ENCODE results near the gene KRT77. TPM values are rescaled to one million over a fixed set of nuclear protein-coding genes. Genes with fewer than 3 reads are reported as not detected.
A peak's percentile ranks its signal among the peaks of the same experiment; 100 is the strongest.

KRT77 gene
- total RNA-seq, 2 donors from 2014 or later, result not detected

GRCh38 chr12:52686063-52686462, 17.3 kb downstream of the KRT77 start:
- H3K36me3 Mint-ChIP-seq, result no peaks in the 10 kb centered on the region
- H3K27me3 Mint-ChIP-seq, result peaks cover 10 to 24% of the 10 kb centered on the region in 2 donors
- no peak overlapping the region for H3K4me3 Mint-ChIP-seq
- H3K4me1 Mint-ChIP-seq (ENCODE audit: low read depth in 2 of 2), result peaks cover 46 to 59% of the 10 kb centered on the region in 2 donors
- H3K9me3 Mint-ChIP-seq, result no peaks in the 10 kb centered on the region
- ATAC-seq, result no peak
- H3K27ac Mint-ChIP-seq, result no peak overlapping the region
- no peak for DNase-seq (ENCODE audit: low spot score)

GRCh38 chr12:52685406-52685890, 17.9 kb downstream of the KRT77 start:
- H3K4me3 Mint-ChIP-seq, result no peak overlapping the region
- no peak for DNase-seq (ENCODE audit: low spot score)
- H3K9me3 Mint-ChIP-seq, result no peaks in the 10 kb centered on the region
- H3K27me3 Mint-ChIP-seq, result peaks cover 8 to 24% of the 10 kb centered on the region in 2 donors
- H3K4me1 Mint-ChIP-seq (ENCODE audit: low read depth in 2 of 2), result peaks cover 45 to 58% of the 10 kb centered on the region in 2 donors
- H3K36me3 Mint-ChIP-seq, result no peaks in the 10 kb centered on the region
- no peak for ATAC-seq
- no peak overlapping the region for H3K27ac Mint-ChIP-seq

GRCh38 chr12:52684431-52684830, 18.9 kb downstream of the KRT77 start:
- H3K9me3 Mint-ChIP-seq, result no peaks in the 10 kb centered on the region
- H3K36me3 Mint-ChIP-seq, result no peaks in the 10 kb centered on the region
- no peak overlapping the region for H3K27ac Mint-ChIP-seq
- H3K4me1 Mint-ChIP-seq (ENCODE audit: low read depth in 2 of 2), result peaks cover 46 to 59% of the 10 kb centered on the region in 2 donors
- no peak overlapping the region for H3K4me3 Mint-ChIP-seq
- DNase-seq (ENCODE audit: low spot score), result no peak
- ATAC-seq, result no peak
- peaks cover 8 to 24% of the 10 kb centered on the region in 2 donors for H3K27me3 Mint-ChIP-seq

GRCh38 chr12:52683575-52684300, 19.6 kb downstream of the KRT77 start:
- peaks cover 8 to 19% of the 10 kb centered on the region in 2 donors for H3K27me3 Mint-ChIP-seq
- no peak overlapping the region for H3K27ac Mint-ChIP-seq
- H3K4me1 Mint-ChIP-seq (ENCODE audit: low read depth in 2 of 2), result peaks cover 41 to 57% of the 10 kb centered on the region in 2 donors
- H3K36me3 Mint-ChIP-seq, result no peaks in the 10 kb centered on the region
- H3K4me3 Mint-ChIP-seq, result no peak overlapping the region
- DNase-seq (ENCODE audit: low spot score), result no peak
- no peak for ATAC-seq
- H3K9me3 Mint-ChIP-seq, result no peaks in the 10 kb centered on the region

- peaks cover 8 to 12% of the 10 kb centered on the region in 2 donors for H3K27me3 Mint-ChIP-seq
- H3K27ac Mint-ChIP-seq, result no peak overlapping the region
- H3K36me3 Mint-ChIP-seq, result no peaks in the 10 kb centered on the region
- ATAC-seq (no peak), DNase-seq (ENCODE audit: low spot score) (no peak)
- no peaks in the 10 kb centered on the region for H3K9me3 Mint-ChIP-seq
- H3K4me3 Mint-ChIP-seq, result no peak overlapping the region
- H3K4me1 Mint-ChIP-seq (ENCODE audit: low read depth in 2 of 2), result peaks cover 35 to 50% of the 10 kb centered on the region in 2 donors
Observed at GRCh38 chr12:52682938-52683574, 20.3 kb downstream of the KRT77 start.

GRCh38 chr12:52682381-52682660, 21.0 kb downstream of the KRT77 start:
- ATAC-seq (no peak), DNase-seq (ENCODE audit: low spot score) (no peak)
- Mint-ChIP-seq H3K27me3 (peaks cover 8 to 11% of the 10 kb centered on the region in 2 donors), H3K27ac (no peak overlapping the region), H3K9me3 (no peaks in the 10 kb centered on the region), H3K36me3 (no peaks in the 10 kb centered on the region), H3K4me3 (no peak overlapping the region), H3K4me1 (ENCODE audit: low read depth in 2 of 2) (peaks cover 29 to 43% of the 10 kb centered on the region in 2 donors)

GRCh38 chr12:52681526-52682380, 21.6 kb downstream of the KRT77 start:
- ATAC-seq, result peak in 1 of 2 donors; percentile 70

GRCh38 chr12:52680363-52680762, 23.0 kb downstream of the KRT77 start, which contains the start of gene KRT1:
Gene KRT1, minus strand, starts transcription at chr12:52680407. Its CDS starts 59 bp downstream, at chr12:52680348.
- Mint-ChIP-seq H3K27ac (no peak within 1 kb of the TSS), H3K4me3 (no peak within 1 kb of the TSS), H3K4me1 (ENCODE audit: low read depth in 2 of 2) (peaks cover 26 to 33% of the 10 kb centered on the region in 2 donors), H3K27me3 (peaks cover 8 to 29% of the 10 kb centered on the region in 2 donors), H3K36me3 (no peaks in the 10 kb centered on the region), H3K9me3 (no peaks in the 10 kb centered on the region)
- ATAC-seq (no peak), DNase-seq (ENCODE audit: low spot score) (no peak)

More at GRCh38 chr12:52681526-52682380, 21.6 kb downstream of the KRT77 start:
- Mint-ChIP-seq H3K4me1 (ENCODE audit: low read depth in 2 of 2) (peaks cover 26 to 37% of the 10 kb centered on the region in 2 donors), H3K27me3 (peaks cover 8 to 17% of the 10 kb centered on the region in 2 donors), H3K27ac (peak overlapping the region in 1 of 2 donors; percentile 8), H3K4me3 (no peak overlapping the region), H3K9me3 (no peaks in the 10 kb centered on the region), H3K36me3 (no peaks in the 10 kb centered on the region)
- DNase-seq (ENCODE audit: low spot score), result no peak

- DNase-seq (ENCODE audit: low spot score) (no peak), ATAC-seq (no peak)
- Mint-ChIP-seq H3K4me1 (ENCODE audit: low read depth in 2 of 2) (peaks cover 26 to 33% of the 10 kb centered on the region in 2 donors), H3K4me3 (no peak overlapping the region), H3K36me3 (no peaks in the 10 kb centered on the region), H3K27ac (no peak overlapping the region), H3K9me3 (no peaks in the 10 kb centered on the region), H3K27me3 (peaks cover 8 to 29% of the 10 kb centered on the region in 2 donors)
Observed at GRCh38 chr12:52679875-52680274, 23.4 kb downstream of the KRT77 start.

GRCh38 chr12:52677671-52678070, 25.7 kb downstream of the KRT77 start:
- peaks cover 32 to 34% of the 10 kb centered on the region in 2 donors for H3K4me1 Mint-ChIP-seq (ENCODE audit: low read depth in 2 of 2)
- H3K27me3 Mint-ChIP-seq, result peaks cover 8 to 28% of the 10 kb centered on the region in 2 donors
- DNase-seq (ENCODE audit: low spot score), result no peak
- no peaks in the 10 kb centered on the region for H3K9me3 Mint-ChIP-seq
- no peak overlapping the region for H3K27ac Mint-ChIP-seq
- ATAC-seq, result no peak
- no peak overlapping the region for H3K4me3 Mint-ChIP-seq
- no peaks in the 10 kb centered on the region for H3K36me3 Mint-ChIP-seq

- Mint-ChIP-seq H3K9me3 (no peaks in the 10 kb centered on the region), H3K36me3 (no peaks in the 10 kb centered on the region), H3K4me3 (no peak overlapping the region), H3K27ac (no peak overlapping the region), H3K4me1 (ENCODE audit: low read depth in 2 of 2) (peaks cover 28 to 29% of the 10 kb centered on the region in 2 donors), H3K27me3 (peaks cover 8 to 28% of the 10 kb centered on the region in 2 donors)
- ATAC-seq (no peak), DNase-seq (ENCODE audit: low spot score) (no peak)
Observed at GRCh38 chr12:52677126-52677525, 26.2 kb downstream of the KRT77 start.

- peaks cover 19% of the 10 kb centered on the region in 2 donors for H3K4me1 Mint-ChIP-seq (ENCODE audit: low read depth in 2 of 2)
- no peak overlapping the region for H3K4me3 Mint-ChIP-seq
- peaks cover 8 to 28% of the 10 kb centered on the region in 2 donors for H3K27me3 Mint-ChIP-seq
- H3K9me3 Mint-ChIP-seq, result no peaks in the 10 kb centered on the region
- H3K27ac Mint-ChIP-seq, result no peak overlapping the region
- no peak for ATAC-seq
- H3K36me3 Mint-ChIP-seq, result no peaks in the 10 kb centered on the region
- DNase-seq (ENCODE audit: low spot score), result no peak
Observed at GRCh38 chr12:52676163-52676562, 27.2 kb downstream of the KRT77 start.

GRCh38 chr12:52675301-52675701, 28.0 kb downstream of the KRT77 start:
- Mint-ChIP-seq H3K4me3 (no peak overlapping the region), H3K9me3 (no peaks in the 10 kb centered on the region), H3K27me3 (peaks cover 8 to 28% of the 10 kb centered on the region in 2 donors), H3K4me1 (ENCODE audit: low read depth in 2 of 2) (peaks cover 14 to 15% of the 10 kb centered on the region in 2 donors), H3K36me3 (no peaks in the 10 kb centered on the region), H3K27ac (no peak overlapping the region)
- DNase-seq (ENCODE audit: low spot score), result no peak
- ATAC-seq, result no peak

Measured in natural killer cell treated with Interleukin-12 subunit alpha and Interleukin-12 subunit beta and Interleukin-15 and Interleukin-18, amount 100 ng/mL, for 72 hours (primary cell).